ENCODE data around the gene PDZD2. TPM values are rescaled to one million over a fixed set of nuclear protein-coding genes. Genes with fewer than 3 reads are reported as not detected.

Gene PDZD2
- total and polyA plus RNA-seq, 11 donors = 28.3 to 116 (median 80.6) TPM

GRCh38 chr5:31720811-31721345 lies 81.9 kb downstream of the PDZD2 start:
- Histone ChIP-seq H3K36me3 (no peaks in the 10 kb centered on the region), H3K4me1 (peaks cover 0 to 16% (median 6%) of the 10 kb centered on the region in 12 donors), H3K4me3 (no peak overlapping the region), H3K9me3 (no peaks in the 10 kb centered on the region), H3K27ac (no peak overlapping the region), H3K27me3 (no peaks in the 10 kb centered on the region)
- TF ChIP-seq POLR2A (IDR thresholded peaks at IDR 0.05) (no peak), CTCF (IDR thresholded peaks at IDR 0.05) (no peak)
- intact Hi-C loops (cut with DNase I) = loop anchor here in 1 of 10 donors (10.0 kb wide), 1 partner anchor 86 kb away; the partner anchor contains the start of gene PDZD2
- 84 to 88% (median 85%) methylated on average over 4 of the region's 4 CpGs for WGBS, 4 donors
- ATAC-seq (no peak), DNase-seq (no peak)

GRCh38 chr5:31722111-31722510 lies 83.2 kb downstream of the PDZD2 start:
- no peaks in the 10 kb centered on the region for H3K9me3 ChIP-seq
- TF ChIP-seq CTCF (IDR thresholded peaks at IDR 0.05) (no peak), POLR2A (IDR thresholded peaks at IDR 0.05) (no peak)
- H3K4me3 ChIP-seq = no peak overlapping the region
- no peaks in the 10 kb centered on the region for H3K36me3 ChIP-seq
- DNase-seq = no peak
- WGBS, 4 donors = 67 to 72% (median 69%) methylated on average over 4 of the region's 4 CpGs
- no peak overlapping the region for H3K27ac ChIP-seq
- intact Hi-C loops (cut with DNase I) = loop anchor here in 1 of 10 donors (10.0 kb wide), 1 partner anchor 87 kb away; the partner anchor contains the start of gene PDZD2
- H3K27me3 ChIP-seq = no peaks in the 10 kb centered on the region
- ATAC-seq = peak in 2 of 4 donors; percentile 31 to 44
- peaks cover 0 to 27% (median 11%) of the 10 kb centered on the region in 12 donors for H3K4me1 ChIP-seq

- H3K9me3 ChIP-seq = no peaks in the 10 kb centered on the region
- no peak for TF ChIP-seq CTCF (IDR thresholded peaks at IDR 0.05)
- TF ChIP-seq POLR2A (IDR thresholded peaks at IDR 0.05) = no peak
- DNase-seq (no peak), ATAC-seq (peak in 1 of 4 donors; percentile 19)
- no peak overlapping the region for H3K4me3 ChIP-seq
- H3K36me3 ChIP-seq = no peaks in the 10 kb centered on the region
- H3K4me1 ChIP-seq = peaks cover 0 to 36% (median 12%) of the 10 kb centered on the region in 12 donors
- no peaks in the 10 kb centered on the region for H3K27me3 ChIP-seq
- intact Hi-C loops (cut with DNase I) = loop anchor here in 1 of 10 donors (10.0 kb wide), 1 partner anchor 91 kb away; the partner anchor contains the start of gene PDZD2
- H3K27ac ChIP-seq = no peak overlapping the region
- 90 to 96% (median 92%) methylated on average over 10 of the region's 10 CpGs for WGBS, 4 donors
Measured at GRCh38 chr5:31725996-31726395, 87.1 kb downstream of the PDZD2 start.

- DNase-seq (no peak), ATAC-seq (peak; percentile 40 to 50 (median 46))
- TF ChIP-seq CTCF (IDR thresholded peaks at IDR 0.05) = no peak
- TF ChIP-seq POLR2A (IDR thresholded peaks at IDR 0.05) = no peak
- WGBS, 4 donors = 52 to 72% (median 58%) methylated on average over 7 of the region's 7 CpGs
- H3K4me1 ChIP-seq = peaks cover 0 to 43% (median 15%) of the 10 kb centered on the region in 12 donors
- no peaks in the 10 kb centered on the region for H3K27me3 ChIP-seq
- peak overlapping the region in 7 of 12 donors; percentile 13 to 46 (median 29) for H3K27ac ChIP-seq
- no peak overlapping the region for H3K4me3 ChIP-seq
- no peaks in the 10 kb centered on the region for H3K9me3 ChIP-seq
- no peaks in the 10 kb centered on the region for H3K36me3 ChIP-seq
- intact Hi-C loops (cut with DNase I) = loop anchor here in 1 of 10 donors (10.0 kb wide), 1 partner anchor 92 kb away; the partner anchor contains the start of gene PDZD2
Measured at GRCh38 chr5:31726952-31727351, 88.0 kb downstream of the PDZD2 start.

Data from heart left ventricle (tissue), 16 donors.